Left renal pelvis (tissue), 4 donors: ENCODE measurements around the gene RAP1GAP2. TPM values are rescaled to one million over a fixed set of nuclear protein-coding genes. Genes with fewer than 3 reads are reported as not detected.
"Not testable (repeated sequence)": the region's sequence is repeated elsewhere in the genome, so short reads cannot be mapped to it uniquely, and the experiment has no call there.

Experiments used
- DNase-seq, 4 donors: peaks; one replicate each; pipeline ENCODE4 v3.0.0-alpha.2; 2013; ENCODE audit warnings: low read depth in 4 of 4, low spot score in 3 of 4
- polyA plus RNA-seq, 4 donors: library from polyadenylated mRNA; unstranded; fragments of 120-200 nt; gene quantifications; one replicate each; pipeline ENCODE4 v1.2.1, GENCODE V29; 2013; ENCODE audit not compliant: insufficient read length in 4 of 4

Gene RAP1GAP2
- polyA plus RNA-seq: 10 to 100 TPM in 3 of 4 donors, 1 to 10 TPM in 1; 1.7 to 28.5 (median 24.1) TPM

GRCh38 chr17:2796164-2797125, at the start of gene RAP1GAP2:
Gene RAP1GAP2, plus strand, starts transcription at chr17:2796438. Its CDS starts 90 bp downstream, at chr17:2796528.
- no peak for DNase-seq

DNA sequence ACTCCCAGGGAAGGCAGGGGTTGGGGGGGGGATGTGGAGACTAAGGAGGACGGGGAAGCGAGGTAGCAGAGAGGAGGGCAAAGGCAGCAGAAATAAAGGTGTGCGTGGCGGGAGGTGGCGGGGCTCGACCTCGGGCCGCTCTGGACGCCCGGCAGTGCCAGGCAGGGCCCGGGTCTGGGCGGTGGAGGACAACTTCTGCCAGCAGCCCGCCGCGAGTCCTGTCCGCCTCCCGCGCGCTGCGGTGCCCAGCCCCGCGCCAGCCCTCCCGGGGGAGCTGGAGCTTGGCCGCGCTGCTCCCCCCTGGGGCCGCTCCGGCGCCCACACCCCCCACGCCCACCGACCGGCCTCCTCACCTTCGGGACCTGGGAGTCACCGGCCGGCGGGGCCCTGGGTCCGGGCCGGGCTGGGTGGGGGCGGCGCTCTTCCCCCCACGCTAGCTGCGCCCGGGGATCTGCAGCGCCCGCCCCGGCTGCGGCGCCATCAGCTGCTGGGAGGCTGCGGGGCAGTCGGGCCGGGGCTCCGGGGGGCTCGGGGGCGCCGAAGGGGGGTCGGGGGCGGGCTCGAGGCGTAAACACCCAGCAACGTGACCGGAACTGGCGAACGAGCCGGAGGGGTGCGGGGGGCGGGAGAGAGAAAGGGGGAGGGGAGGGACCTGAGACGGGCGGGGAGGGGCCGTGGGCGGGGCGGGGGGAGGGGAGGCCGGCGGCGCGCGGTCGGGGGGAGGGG, 47.0 kb upstream of the RAP1GAP2 start, which contains the start of gene CCDC92B:
TSS of gene CCDC92B (minus strand) at position 595 of the 726 bp plus-strand sequence. CDS start 14,507 bp downstream, outside the sequence.
- DNase-seq: no peak

GRCh38 chr17:2749784-2750181, 46.5 kb upstream of the RAP1GAP2 start:
- peak; percentile 55 to 67 (median 60) for DNase-seq

GRCh38 chr17:2750721-2751120, 45.5 kb upstream of the RAP1GAP2 start:
- no peak for DNase-seq

- DNase-seq: no peak
These were observed 44.7 kb upstream of the RAP1GAP2 start for GRCh38 chr17:2751491-2751890.

GRCh38 chr17:2755891-2756724, 40.1 kb upstream of the RAP1GAP2 start:
- no peak for DNase-seq

GRCh38 chr17:2758870-2759269, 37.4 kb upstream of the RAP1GAP2 start:
- no peak for DNase-seq

- no peak for DNase-seq
These were observed 26.1 kb upstream of the RAP1GAP2 start for GRCh38 chr17:2770129-2770528.

GRCh38 chr17:2775206-2775605, 21.0 kb upstream of the RAP1GAP2 start:
- DNase-seq: no peak

DNA sequence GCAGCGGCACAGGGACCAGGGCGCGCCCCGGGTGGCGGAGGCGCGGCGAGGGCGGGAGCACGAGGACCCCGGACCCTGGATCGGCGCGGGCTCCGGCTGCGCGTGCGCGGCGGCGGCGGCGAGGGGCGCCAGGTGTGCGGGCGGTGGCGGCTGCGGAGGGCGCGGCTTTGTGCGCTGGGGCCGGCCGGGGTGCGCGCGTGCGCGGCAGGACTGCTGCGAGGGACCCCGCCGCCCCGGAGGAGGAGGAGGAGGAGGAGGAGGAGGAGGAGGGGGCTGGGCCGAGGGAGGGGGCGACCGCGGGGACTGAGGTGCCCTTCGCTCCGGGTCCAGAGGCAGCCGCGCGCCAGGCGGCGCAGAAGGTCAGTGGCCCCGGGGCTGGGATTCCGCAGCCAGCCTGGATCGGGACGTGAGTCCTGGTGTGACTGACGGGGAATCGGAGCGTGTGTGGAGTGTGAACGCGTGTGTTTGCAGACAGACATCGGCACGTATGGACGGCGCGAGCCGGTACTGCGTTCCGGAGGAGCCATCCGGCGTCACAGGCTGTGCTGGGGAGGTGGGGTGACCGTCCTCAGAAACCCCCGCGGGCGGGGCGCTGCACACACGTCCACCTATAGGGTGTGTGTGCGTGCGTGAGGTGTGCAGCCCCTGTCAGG, 19.5 kb upstream of the RAP1GAP2 start:
- DNase-seq: no peak

- DNase-seq: no peak
These were observed 18.9 kb upstream of the RAP1GAP2 start for GRCh38 chr17:2777242-2777867.

- DNase-seq: no peak
These were observed 17.7 kb upstream of the RAP1GAP2 start for GRCh38 chr17:2778489-2778888.

- DNase-seq: no peak
These were observed 16.7 kb upstream of the RAP1GAP2 start for GRCh38 chr17:2779545-2779944.

- DNase-seq: no peak
These were observed 16.0 kb upstream of the RAP1GAP2 start for GRCh38 chr17:2780256-2780655.

DNA sequence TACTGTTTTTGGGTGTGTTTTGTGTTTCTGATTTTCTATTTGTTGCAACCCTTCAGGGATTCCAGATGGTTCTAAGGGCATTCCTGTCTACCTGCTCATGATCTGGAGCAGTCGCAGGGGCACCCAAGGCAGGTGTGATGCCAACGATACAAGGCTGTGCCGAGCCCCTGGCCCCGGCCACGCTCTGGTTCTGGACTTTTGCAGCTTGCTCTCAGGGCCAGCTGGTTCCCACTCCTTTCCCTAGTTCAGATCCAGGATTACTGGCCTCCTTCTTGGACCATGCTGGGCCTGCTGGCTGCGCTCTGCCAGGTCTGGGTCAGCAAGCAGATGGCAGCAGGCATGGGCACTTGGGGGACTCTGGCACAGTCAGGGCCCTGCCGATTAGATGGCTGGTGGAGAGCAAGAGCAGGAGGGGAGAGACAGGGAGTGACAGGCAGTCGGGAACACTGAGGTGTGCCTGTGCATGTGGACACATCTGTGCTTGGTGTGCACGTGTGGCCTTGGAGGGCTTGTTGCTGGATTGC, 15.2 kb upstream of the RAP1GAP2 start:
- DNase-seq: no peak

DNA sequence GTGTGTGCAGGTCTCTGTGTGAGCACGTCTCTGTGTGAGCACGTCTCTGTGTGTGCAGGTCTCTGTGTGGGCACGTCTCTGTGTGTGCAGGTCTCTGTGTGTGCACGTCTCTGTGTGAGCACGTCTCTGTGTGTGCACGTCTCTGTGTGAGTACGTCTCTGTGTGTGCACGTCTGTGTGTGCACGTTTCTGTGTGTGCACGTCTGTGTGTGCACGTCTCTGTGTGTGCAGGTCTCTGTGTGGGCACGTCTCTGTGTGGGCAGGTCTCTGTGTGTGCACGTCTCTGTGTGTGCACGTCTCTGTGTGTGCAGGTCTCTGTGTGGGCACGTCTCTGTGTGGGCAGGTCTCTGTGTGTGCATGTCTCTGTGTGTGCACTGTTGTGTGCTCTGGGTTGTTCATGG, 14.6 kb upstream of the RAP1GAP2 start:
- not testable (repeated sequence) for DNase-seq

DNA sequence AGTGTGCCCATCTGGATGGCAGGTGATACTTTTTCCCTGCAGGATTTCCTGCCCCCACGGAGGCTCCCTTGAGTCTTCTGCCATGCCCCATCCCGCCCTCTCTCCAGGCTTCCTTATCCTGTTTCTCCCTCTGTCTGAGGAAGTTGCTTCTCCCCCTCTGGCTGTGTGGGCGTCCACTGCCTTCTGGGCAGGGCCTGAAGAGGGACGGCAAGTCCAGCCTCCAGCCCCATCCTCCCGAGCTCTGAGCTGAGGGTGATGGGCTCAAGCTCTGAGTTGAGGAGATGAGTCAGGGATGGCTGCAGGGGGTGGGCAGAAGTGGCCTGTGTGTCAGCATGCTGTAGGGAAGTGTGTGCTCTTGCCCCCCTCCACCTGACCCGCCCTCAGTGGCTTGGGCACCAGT, 14.2 kb upstream of the RAP1GAP2 start:
- DNase-seq: no peak

DNA sequence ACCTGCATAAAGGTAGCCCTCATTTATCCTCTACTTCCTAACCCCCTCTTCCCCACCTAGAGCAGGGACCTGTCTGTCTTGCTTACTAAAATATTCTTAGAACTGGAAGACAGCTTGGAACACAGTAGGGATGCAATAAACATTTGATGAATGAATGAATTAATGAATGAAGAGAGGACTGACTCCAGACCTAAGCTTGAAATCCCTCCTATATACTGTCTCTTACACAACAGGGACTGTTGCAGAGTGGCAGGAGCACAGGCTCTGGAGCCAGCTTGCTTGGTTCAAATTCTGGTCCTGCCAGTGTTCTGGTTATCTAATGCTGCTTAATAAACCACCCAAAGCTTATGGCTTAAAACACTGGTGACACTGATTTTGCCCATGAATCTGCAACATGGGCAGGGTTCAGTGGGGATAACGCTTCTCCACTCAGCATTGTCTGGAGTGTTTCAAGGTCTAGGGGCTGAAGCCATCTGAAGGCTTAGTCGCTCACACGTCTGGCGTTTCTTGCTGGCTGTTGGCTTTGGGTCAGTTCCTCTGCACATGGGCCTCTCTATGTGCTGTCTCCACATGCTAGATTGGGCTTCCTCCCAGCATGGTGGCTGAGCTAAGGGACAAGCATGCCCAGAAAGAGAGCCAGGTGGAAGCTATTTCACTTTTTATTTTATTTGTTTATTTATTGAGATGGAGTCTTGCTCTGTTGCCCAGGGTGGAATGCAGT, 12.8 kb upstream of the RAP1GAP2 start:
- no peak for DNase-seq

DNA sequence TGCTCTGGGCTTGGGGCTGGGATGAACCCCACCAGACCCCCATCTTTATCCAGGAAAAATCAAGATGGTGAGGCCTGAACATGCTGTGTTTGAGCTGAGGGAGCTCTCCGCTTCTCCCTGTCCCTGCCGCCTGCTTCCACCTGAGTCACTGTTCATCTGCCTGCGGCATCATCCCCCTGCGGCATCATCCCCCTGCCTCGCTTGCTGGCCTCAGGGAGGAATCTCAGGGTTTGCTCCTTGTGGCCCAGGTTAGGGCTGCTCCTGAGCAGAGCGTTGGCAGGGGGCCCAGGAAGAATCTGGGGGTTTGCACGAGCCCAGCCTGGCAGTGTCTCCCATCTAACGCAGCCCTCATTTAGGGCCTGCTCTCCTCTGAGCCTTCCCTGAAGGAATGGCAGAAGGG, 11.4 kb upstream of the RAP1GAP2 start:
- DNase-seq: no peak
